Liver (tissue), 3 donors: Measurements from ENCODE around the gene EVI2A.

ENCODE experiments used
- EGR1 ChIP-seq, 2 donors: IDR thresholded peaks; 2 replicates each; pipeline ENCODE4 v1.6.1; 2016 to 2018; ENCODE audit warnings: antibody characterized with exemption in 2 of 2, low read depth in 2 of 2
- GABPA ChIP-seq, 2 donors: IDR thresholded peaks in 1 of 2; conservative IDR thresholded peaks in 1 of 2; 2 replicates each; pipeline ENCODE4 v1.6.1; 2016; ENCODE audit warnings: antibody characterized with exemption in 2 of 2, mild to moderate bottlenecking in 1 of 2, moderate library complexity in 1 of 2
- JUND ChIP-seq, 2 donors: IDR thresholded peaks; 2 replicates each; pipeline ENCODE4 v1.6.1; 2016; ENCODE audit warnings: antibody characterized with exemption in 2 of 2
- NR2F2 ChIP-seq: IDR thresholded peaks from 2 replicates; pipeline ENCODE4 v1.6.1; 2016; ENCODE audit warnings: antibody characterized with exemption
- RAD21 ChIP-seq, 2 donors: IDR thresholded peaks; 2 replicates each; pipeline ENCODE4 v1.6.1; 2016; ENCODE audit warnings: antibody characterized with exemption in 2 of 2, mild to moderate bottlenecking in 2 of 2
- SP1 ChIP-seq: IDR thresholded peaks from 2 replicates; pipeline ENCODE4 v1.6.1; 2018; ENCODE audit warnings: antibody characterized with exemption, mild to moderate bottlenecking
- YY1 ChIP-seq: IDR thresholded peaks from 2 replicates; pipeline ENCODE4 v1.6.1; 2016; ENCODE audit warnings: antibody characterized with exemption, mild to moderate bottlenecking
- TF ChIP-seq, protein P1 (sequence below): fragments of 150-350 bp; IDR thresholded peaks from 2 replicates; pipeline ENCODE4 v1.5.1; 2017; ENCODE audit warnings: improper control_type of control experiment, low read depth, low read length; ENCODE audit not compliant: missing input control
- TF ChIP-seq, protein P2 (sequence below): IDR thresholded peaks from 2 replicates; pipeline ENCODE4 v1.6.1; 2016; ENCODE audit warnings: antibody characterized with exemption
- TF ChIP-seq, protein P3 (sequence below): IDR thresholded peaks from 2 replicates; pipeline ENCODE4 v1.6.1; 2016; ENCODE audit warnings: antibody characterized with exemption
- TF ChIP-seq, protein P4 (sequence below): IDR thresholded peaks from 2 replicates; pipeline ENCODE4 v1.6.1; 2016; ENCODE audit warnings: antibody characterized with exemption
- TF ChIP-seq, protein P5 (sequence below): IDR thresholded peaks from 2 replicates; pipeline ENCODE4 v1.6.1; 2016; ENCODE audit warnings: antibody characterized with exemption, mild to moderate bottlenecking
- donor health status: healthy.
- donor health status: healthy.

DNA sequence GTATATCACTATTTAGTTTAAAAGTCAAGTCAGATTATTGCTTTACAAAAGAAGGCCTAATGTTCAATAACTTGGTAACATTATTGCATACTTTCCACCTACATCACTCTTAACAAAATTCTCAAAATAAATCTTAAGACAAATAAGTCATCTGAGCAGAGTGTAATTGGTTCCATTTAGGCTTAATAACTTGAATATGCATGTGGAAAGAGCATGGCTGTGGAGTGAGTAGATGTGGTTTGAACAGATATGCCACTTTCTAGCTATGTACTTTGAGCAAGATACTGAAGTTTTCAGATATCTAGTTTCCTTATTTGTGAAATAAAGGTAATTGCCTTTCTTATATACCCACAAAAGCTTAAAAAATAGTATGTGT lies 6.7 kb upstream of the EVI2A start:
- TF ChIP-seq, protein P1, sequence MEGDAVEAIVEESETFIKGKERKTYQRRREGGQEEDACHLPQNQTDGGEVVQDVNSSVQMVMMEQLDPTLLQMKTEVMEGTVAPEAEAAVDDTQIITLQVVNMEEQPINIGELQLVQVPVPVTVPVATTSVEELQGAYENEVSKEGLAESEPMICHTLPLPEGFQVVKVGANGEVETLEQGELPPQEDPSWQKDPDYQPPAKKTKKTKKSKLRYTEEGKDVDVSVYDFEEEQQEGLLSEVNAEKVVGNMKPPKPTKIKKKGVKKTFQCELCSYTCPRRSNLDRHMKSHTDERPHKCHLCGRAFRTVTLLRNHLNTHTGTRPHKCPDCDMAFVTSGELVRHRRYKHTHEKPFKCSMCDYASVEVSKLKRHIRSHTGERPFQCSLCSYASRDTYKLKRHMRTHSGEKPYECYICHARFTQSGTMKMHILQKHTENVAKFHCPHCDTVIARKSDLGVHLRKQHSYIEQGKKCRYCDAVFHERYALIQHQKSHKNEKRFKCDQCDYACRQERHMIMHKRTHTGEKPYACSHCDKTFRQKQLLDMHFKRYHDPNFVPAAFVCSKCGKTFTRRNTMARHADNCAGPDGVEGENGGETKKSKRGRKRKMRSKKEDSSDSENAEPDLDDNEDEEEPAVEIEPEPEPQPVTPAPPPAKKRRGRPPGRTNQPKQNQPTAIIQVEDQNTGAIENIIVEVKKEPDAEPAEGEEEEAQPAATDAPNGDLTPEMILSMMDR, result no peak
- no peak for TF ChIP-seq EGR1 (IDR thresholded peaks at IDR 0.05; ENCODE audit: low read depth in 2 of 2)
- TF ChIP-seq, protein P2, sequence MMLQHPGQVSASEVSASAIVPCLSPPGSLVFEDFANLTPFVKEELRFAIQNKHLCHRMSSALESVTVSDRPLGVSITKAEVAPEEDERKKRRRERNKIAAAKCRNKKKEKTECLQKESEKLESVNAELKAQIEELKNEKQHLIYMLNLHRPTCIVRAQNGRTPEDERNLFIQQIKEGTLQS, result no peak
- TF ChIP-seq, protein P3, sequence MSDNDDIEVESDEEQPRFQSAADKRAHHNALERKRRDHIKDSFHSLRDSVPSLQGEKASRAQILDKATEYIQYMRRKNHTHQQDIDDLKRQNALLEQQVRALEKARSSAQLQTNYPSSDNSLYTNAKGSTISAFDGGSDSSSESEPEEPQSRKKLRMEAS, result no peak
- no peak for TF ChIP-seq NR2F2
- TF ChIP-seq, protein P4, sequence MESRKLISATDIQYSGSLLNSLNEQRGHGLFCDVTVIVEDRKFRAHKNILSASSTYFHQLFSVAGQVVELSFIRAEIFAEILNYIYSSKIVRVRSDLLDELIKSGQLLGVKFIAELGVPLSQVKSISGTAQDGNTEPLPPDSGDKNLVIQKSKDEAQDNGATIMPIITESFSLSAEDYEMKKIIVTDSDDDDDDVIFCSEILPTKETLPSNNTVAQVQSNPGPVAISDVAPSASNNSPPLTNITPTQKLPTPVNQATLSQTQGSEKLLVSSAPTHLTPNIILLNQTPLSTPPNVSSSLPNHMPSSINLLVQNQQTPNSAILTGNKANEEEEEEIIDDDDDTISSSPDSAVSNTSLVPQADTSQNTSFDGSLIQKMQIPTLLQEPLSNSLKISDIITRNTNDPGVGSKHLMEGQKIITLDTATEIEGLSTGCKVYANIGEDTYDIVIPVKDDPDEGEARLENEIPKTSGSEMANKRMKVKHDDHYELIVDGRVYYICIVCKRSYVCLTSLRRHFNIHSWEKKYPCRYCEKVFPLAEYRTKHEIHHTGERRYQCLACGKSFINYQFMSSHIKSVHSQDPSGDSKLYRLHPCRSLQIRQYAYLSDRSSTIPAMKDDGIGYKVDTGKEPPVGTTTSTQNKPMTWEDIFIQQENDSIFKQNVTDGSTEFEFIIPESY, result no peak
- no peak for TF ChIP-seq JUND (IDR thresholded peaks at IDR 0.05)
- TF ChIP-seq, protein P5, sequence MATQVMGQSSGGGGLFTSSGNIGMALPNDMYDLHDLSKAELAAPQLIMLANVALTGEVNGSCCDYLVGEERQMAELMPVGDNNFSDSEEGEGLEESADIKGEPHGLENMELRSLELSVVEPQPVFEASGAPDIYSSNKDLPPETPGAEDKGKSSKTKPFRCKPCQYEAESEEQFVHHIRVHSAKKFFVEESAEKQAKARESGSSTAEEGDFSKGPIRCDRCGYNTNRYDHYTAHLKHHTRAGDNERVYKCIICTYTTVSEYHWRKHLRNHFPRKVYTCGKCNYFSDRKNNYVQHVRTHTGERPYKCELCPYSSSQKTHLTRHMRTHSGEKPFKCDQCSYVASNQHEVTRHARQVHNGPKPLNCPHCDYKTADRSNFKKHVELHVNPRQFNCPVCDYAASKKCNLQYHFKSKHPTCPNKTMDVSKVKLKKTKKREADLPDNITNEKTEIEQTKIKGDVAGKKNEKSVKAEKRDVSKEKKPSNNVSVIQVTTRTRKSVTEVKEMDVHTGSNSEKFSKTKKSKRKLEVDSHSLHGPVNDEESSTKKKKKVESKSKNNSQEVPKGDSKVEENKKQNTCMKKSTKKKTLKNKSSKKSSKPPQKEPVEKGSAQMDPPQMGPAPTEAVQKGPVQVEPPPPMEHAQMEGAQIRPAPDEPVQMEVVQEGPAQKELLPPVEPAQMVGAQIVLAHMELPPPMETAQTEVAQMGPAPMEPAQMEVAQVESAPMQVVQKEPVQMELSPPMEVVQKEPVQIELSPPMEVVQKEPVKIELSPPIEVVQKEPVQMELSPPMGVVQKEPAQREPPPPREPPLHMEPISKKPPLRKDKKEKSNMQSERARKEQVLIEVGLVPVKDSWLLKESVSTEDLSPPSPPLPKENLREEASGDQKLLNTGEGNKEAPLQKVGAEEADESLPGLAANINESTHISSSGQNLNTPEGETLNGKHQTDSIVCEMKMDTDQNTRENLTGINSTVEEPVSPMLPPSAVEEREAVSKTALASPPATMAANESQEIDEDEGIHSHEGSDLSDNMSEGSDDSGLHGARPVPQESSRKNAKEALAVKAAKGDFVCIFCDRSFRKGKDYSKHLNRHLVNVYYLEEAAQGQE, result no peak
- TF ChIP-seq RAD21 (IDR thresholded peaks at IDR 0.05), result no peak
- TF ChIP-seq SP1, result no peak
- TF ChIP-seq YY1, result no peak
- no peak for TF ChIP-seq GABPA (IDR thresholded peaks at IDR 0.05 in 1 of 2, conservative IDR thresholded peaks at IDR 0.05 in 1 of 2)
